ENCODE results near the gene ZNF593.

DNA sequence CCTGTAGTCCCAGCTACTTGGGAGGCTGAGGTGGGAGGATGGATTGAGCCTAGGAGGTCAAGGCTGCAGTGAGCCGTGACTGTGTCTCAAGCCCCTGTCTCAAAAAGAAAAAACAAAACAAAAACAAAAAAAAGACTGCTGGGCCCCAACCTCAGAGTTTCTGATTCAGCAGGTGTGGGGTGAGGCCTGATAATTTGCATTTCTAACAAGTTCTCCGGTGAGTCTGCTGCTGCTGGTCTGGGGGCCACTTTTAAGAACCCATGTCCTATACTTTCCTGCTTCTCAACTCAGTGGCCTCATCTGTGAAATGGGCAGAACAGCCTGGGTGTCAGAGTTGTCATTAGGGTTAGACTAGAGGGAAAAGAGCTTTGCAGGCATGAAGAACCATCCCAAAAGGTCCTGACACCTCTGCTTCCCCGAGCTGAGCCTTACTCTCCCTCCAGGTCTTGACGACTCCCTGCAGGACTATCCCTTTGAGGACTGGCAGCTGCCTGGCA lies 10.3 kb downstream of the ZNF593 start:
- no peak for TF ChIP-seq POLR2A (IDR thresholded peaks at IDR 0.05; ENCODE audit: low read depth, low read length)
- no peak for TF ChIP-seq POLR2AphosphoS5 (IDR thresholded peaks at IDR 0.05; ENCODE audit: low read depth, low read length)

Measured in GM12892 (cell line).